ENCODE data around the gene CRADD.
"Not testable (repeated sequence)": the region's sequence is repeated elsewhere in the genome, so short reads cannot be mapped to it uniquely, and the experiment has no call there.

The CRADD gene

GRCh38 chr12:93877446-93877845, 200.3 kb downstream of the CRADD start:
- no peak for DNase-seq

GRCh38 chr12:93879476-93880421, 202.6 kb downstream of the CRADD start:
- no peak for DNase-seq

GRCh38 chr12:93880853-93881522, 203.8 kb downstream of the CRADD start:
- no peak for DNase-seq

- DNase-seq = no peak
Measured at GRCh38 chr12:93882763-93883162, 205.6 kb downstream of the CRADD start.

GRCh38 chr12:93883436-93884154, 206.4 kb downstream of the CRADD start:
- no peak for DNase-seq

GRCh38 chr12:93884794-93885460, 207.8 kb downstream of the CRADD start:
- DNase-seq = no peak

GRCh38 chr12:93885973-93886532, 208.9 kb downstream of the CRADD start:
- DNase-seq = not testable (repeated sequence)

GRCh38 chr12:93886533-93887511, 209.6 kb downstream of the CRADD start:
- DNase-seq = no peak

GRCh38 chr12:93888964-93889363, 211.8 kb downstream of the CRADD start:
- DNase-seq = no peak

- DNase-seq = peak; percentile 25 to 65 (median 58)
Measured at GRCh38 chr12:93889516-93890212, 212.5 kb downstream of the CRADD start.

- DNase-seq = no peak
Measured at GRCh38 chr12:93892423-93893268, 215.5 kb downstream of the CRADD start.

- peak; percentile 14 to 69 (median 54) for DNase-seq
Measured at GRCh38 chr12:93894391-93895088, 217.4 kb downstream of the CRADD start.

- DNase-seq = no peak
Measured at GRCh38 chr12:93895089-93895445, 217.9 kb downstream of the CRADD start.

GRCh38 chr12:93896427-93896826, 219.3 kb downstream of the CRADD start:
- DNase-seq = no peak

GRCh38 chr12:93896952-93897351, 219.8 kb downstream of the CRADD start:
- DNase-seq = no peak

GRCh38 chr12:93901739-93902138, 224.6 kb downstream of the CRADD start:
- DNase-seq = no peak

- no peak for DNase-seq
Measured at GRCh38 chr12:93902192-93902591, 225.0 kb downstream of the CRADD start.

- no peak for DNase-seq
Measured at GRCh38 chr12:93902736-93903562, 225.8 kb downstream of the CRADD start.

Measured in suppressor macrophage (primary cell).